Kasumi-1 (cell line): Measurements from ENCODE around the gene HPSE2.
"Not testable (repeated sequence)": the region's sequence is repeated elsewhere in the genome, so short reads cannot be mapped to it uniquely, and the experiment has no call there.

Experiments used
- DNase-seq, 2 experiments: peaks; one replicate each; lab custom pipeline; 2025; lab: John Stamatoyannopoulos, UW

Gene HPSE2

GRCh38 chr10:99161165-99161564 is 74.5 kb downstream of the HPSE2 start:
- DNase-seq = no peak

- DNase-seq = no peak
Measured at GRCh38 chr10:99143651-99144050, 92.0 kb downstream of the HPSE2 start.

- DNase-seq = no peak
Measured at GRCh38 chr10:99143011-99143410, 92.6 kb downstream of the HPSE2 start.

GRCh38 chr10:99132897-99133296 is 102.8 kb downstream of the HPSE2 start:
- DNase-seq = not testable (repeated sequence)

GRCh38 chr10:99125879-99126278 is 109.8 kb downstream of the HPSE2 start:
- DNase-seq = no peak

- DNase-seq = no peak
Measured at GRCh38 chr10:99124376-99124775, 111.3 kb downstream of the HPSE2 start.

GRCh38 chr10:99123851-99124250 is 111.8 kb downstream of the HPSE2 start:
- DNase-seq = no peak

- no peak for DNase-seq
Measured at GRCh38 chr10:99123336-99123735, 112.3 kb downstream of the HPSE2 start.

- no peak for DNase-seq
Measured at GRCh38 chr10:99119258-99119748, 116.3 kb downstream of the HPSE2 start.

- no peak for DNase-seq
Measured at GRCh38 chr10:99115703-99116102, 119.9 kb downstream of the HPSE2 start.

- no peak for DNase-seq
Measured at GRCh38 chr10:99085358-99085757, 150.3 kb downstream of the HPSE2 start.

GRCh38 chr10:99084161-99084560 is 151.5 kb downstream of the HPSE2 start:
- no peak for DNase-seq

- no peak for DNase-seq
Measured at GRCh38 chr10:99080275-99080945, 155.2 kb downstream of the HPSE2 start.

GRCh38 chr10:99062591-99062990 is 173.1 kb downstream of the HPSE2 start:
- no peak for DNase-seq

GRCh38 chr10:99058762-99059161 is 176.9 kb downstream of the HPSE2 start:
- no peak for DNase-seq

GRCh38 chr10:99057936-99058690 is 177.5 kb downstream of the HPSE2 start:
- no peak for DNase-seq

- DNase-seq = no peak
Measured at GRCh38 chr10:99045671-99046070, 190.0 kb downstream of the HPSE2 start.

GRCh38 chr10:99042051-99042771 is 193.4 kb downstream of the HPSE2 start:
- DNase-seq = no peak

- DNase-seq = no peak
Measured at GRCh38 chr10:99041468-99041867, 194.2 kb downstream of the HPSE2 start.

- no peak for DNase-seq
Measured at GRCh38 chr10:99013885-99014284, 221.8 kb downstream of the HPSE2 start.

- DNase-seq = no peak
Measured at GRCh38 chr10:99010286-99010685, 225.4 kb downstream of the HPSE2 start.

GRCh38 chr10:99008054-99008453 is 227.6 kb downstream of the HPSE2 start:
- DNase-seq = no peak

GRCh38 chr10:99007457-99007856 is 228.2 kb downstream of the HPSE2 start:
- no peak for DNase-seq
